Astrocyte (in vitro differentiated cells and primary cell): Measurements from ENCODE around the gene STRN3. TPM values are rescaled to one million over a fixed set of nuclear protein-coding genes. Genes with fewer than 3 reads are reported as not detected.

ENCODE experiments used
- DNase-seq: peaks from one replicate; pipeline ENCODE4 v3.0.0-alpha.2; 2010; ENCODE audit warnings: low read depth
- FAIRE-seq: peaks from 2 replicates; lab custom pipeline; 2011; peaks lifted over from hg19 to GRCh38; lab: Jason Lieb, UNC
- H2AFZ ChIP-seq: 2 replicates; pipeline ENCODE4 v1.6.0; 2012; ENCODE audit warnings: low read depth, low read length, inconsistent platforms
- H3K27ac ChIP-seq: 2 replicates; pipeline ENCODE4 v1.5.1; 2011; ENCODE audit warnings: low read depth, low read length, inconsistent platforms
- H3K27me3 ChIP-seq: 2 replicates; pipeline ENCODE4 v1.6.0; 2011; ENCODE audit warnings: low read length, inconsistent platforms; ENCODE audit not compliant: insufficient read depth
- H3K36me3 ChIP-seq: 2 replicates; pipeline ENCODE4 v1.5.1; 2011; ENCODE audit warnings: low read length, inconsistent platforms; ENCODE audit not compliant: insufficient read depth
- H3K4me1 ChIP-seq: 2 replicates; pipeline ENCODE4 v1.5.1; 2011; ENCODE audit warnings: low read length, inconsistent platforms; ENCODE audit not compliant: insufficient read depth
- H3K4me2 ChIP-seq: 2 replicates; pipeline ENCODE4 v1.6.0; 2012; ENCODE audit warnings: low read length, inconsistent platforms
- H3K4me3 ChIP-seq: 2 replicates; pipeline ENCODE4 v1.5.1; 2011; ENCODE audit warnings: low read depth, mild to moderate bottlenecking, low read length, inconsistent platforms; ENCODE audit not compliant: insufficient read depth
- H3K79me2 ChIP-seq: 2 replicates; pipeline ENCODE4 v1.6.0; 2012; ENCODE audit warnings: mild to moderate bottlenecking, low read length, inconsistent platforms; ENCODE audit not compliant: insufficient read depth
- H3K9ac ChIP-seq: 2 replicates; pipeline ENCODE4 v1.6.0; 2012; ENCODE audit warnings: mild to moderate bottlenecking, low read length, inconsistent platforms
- H3K9me3 ChIP-seq: 2 replicates; pipeline ENCODE4 v1.5.1; 2012; ENCODE audit warnings: low read depth, mild to moderate bottlenecking, low read length, inconsistent platforms; ENCODE audit not compliant: insufficient read depth
- H4K20me1 ChIP-seq: 2 replicates; pipeline ENCODE4 v1.6.0; 2012; ENCODE audit warnings: low read length, inconsistent platforms; ENCODE audit not compliant: insufficient read depth
- H3K27ac Mint-ChIP-seq: one replicate; pipeline ENCODE4 v1.8.0; 2021; ENCODE audit warnings: mild to moderate bottlenecking, mixed read lengths; ENCODE audit not compliant: unreplicated experiment
- H3K27me3 Mint-ChIP-seq: one replicate; pipeline ENCODE4 v1.8.0; 2021; ENCODE audit warnings: low read depth, mixed read lengths; ENCODE audit not compliant: unreplicated experiment
- H3K36me3 Mint-ChIP-seq: one replicate; pipeline ENCODE4 v1.8.0; 2021; ENCODE audit warnings: low read depth, mixed read lengths; ENCODE audit not compliant: unreplicated experiment
- H3K4me1 Mint-ChIP-seq: one replicate; pipeline ENCODE4 v1.8.0; 2021; ENCODE audit warnings: low read depth, mixed read lengths; ENCODE audit not compliant: unreplicated experiment
- H3K4me3 Mint-ChIP-seq: one replicate; pipeline ENCODE4 v1.8.0; 2021; ENCODE audit warnings: mild to moderate bottlenecking, moderate library complexity, mixed read lengths; ENCODE audit not compliant: unreplicated experiment
- H3K9me3 Mint-ChIP-seq: one replicate; pipeline ENCODE4 v1.8.0; 2021; ENCODE audit warnings: mild to moderate bottlenecking, mixed read lengths; ENCODE audit not compliant: unreplicated experiment
- CTCF ChIP-seq: IDR thresholded peaks from 2 replicates; pipeline ENCODE4 v1.5.1; 2011; ENCODE audit warnings: low read depth, mild to moderate bottlenecking, inconsistent platforms, low read length, moderate library complexity; ENCODE audit not compliant: insufficient read depth
- EZH2 ChIP-seq: IDR thresholded peaks from 2 replicates; pipeline ENCODE4 v1.6.1; 2012; ENCODE audit warnings: mild to moderate bottlenecking, low read length, inconsistent platforms; ENCODE audit not compliant: insufficient read depth
- total RNA-seq: library from RNA; stranded (reverse); gene quantifications from 2 replicates; pipeline ENCODE4 v1.2.1, GENCODE V29; 2021

STRN3 gene
- total RNA-seq, 1 donor from 2014 or later, result 48.4 TPM

GRCh38 chr14:30872602-30873001, 153.6 kb downstream of the STRN3 start:
- Histone ChIP-seq H3K4me3 (no peak overlapping the region), H3K27ac (no peak overlapping the region), H3K27me3 (peaks cover 32% of the 10 kb centered on the region), H3K9me3 (no peaks in the 10 kb centered on the region), H3K4me1 (peaks cover 19% of the 10 kb centered on the region), H4K20me1 (no peaks in the 10 kb centered on the region), H3K36me3 (no peaks in the 10 kb centered on the region), H2AFZ (no peak overlapping the region), H3K79me2 (no peaks in the 10 kb centered on the region), H3K9ac (no peak overlapping the region), H3K4me2 (no peak overlapping the region)
- H3K4me3 Mint-ChIP-seq, result no peak overlapping the region
- H3K9me3 Mint-ChIP-seq, result peaks cover 2% of the 10 kb centered on the region
- no peaks in the 10 kb centered on the region for H3K4me1 Mint-ChIP-seq
- DNase-seq (no peak), FAIRE-seq (no peak)
- H3K27me3 Mint-ChIP-seq, result peaks cover 44% of the 10 kb centered on the region
- no peak overlapping the region for H3K27ac Mint-ChIP-seq
- no peaks in the 10 kb centered on the region for H3K36me3 Mint-ChIP-seq
- no peak for TF ChIP-seq CTCF
- no peak for TF ChIP-seq EZH2

- H3K4me1 ChIP-seq, result peaks cover 6% of the 10 kb centered on the region
- no peak overlapping the region for H3K27ac ChIP-seq
- no peaks in the 10 kb centered on the region for H3K36me3 ChIP-seq
- Mint-ChIP-seq H3K27ac (no peak overlapping the region), H3K36me3 (no peaks in the 10 kb centered on the region), H3K9me3 (peaks cover 2% of the 10 kb centered on the region), H3K27me3 (peaks cover 25% of the 10 kb centered on the region), H3K4me1 (no peaks in the 10 kb centered on the region), H3K4me3 (no peak overlapping the region)
- H3K27me3 ChIP-seq, result peaks cover 9% of the 10 kb centered on the region
- FAIRE-seq (no peak), DNase-seq (no peak)
- no peak overlapping the region for H3K4me3 ChIP-seq
- no peaks in the 10 kb centered on the region for H3K9me3 ChIP-seq
- H3K9ac ChIP-seq, result no peak overlapping the region
- no peaks in the 10 kb centered on the region for H3K79me2 ChIP-seq
- H3K4me2 ChIP-seq, result no peak overlapping the region
- TF ChIP-seq CTCF (no peak), EZH2 (no peak)
- no peak overlapping the region for H2AFZ ChIP-seq
- H4K20me1 ChIP-seq, result no peaks in the 10 kb centered on the region
Observed at GRCh38 chr14:30869551-30870155, 156.5 kb downstream of the STRN3 start.

DNA sequence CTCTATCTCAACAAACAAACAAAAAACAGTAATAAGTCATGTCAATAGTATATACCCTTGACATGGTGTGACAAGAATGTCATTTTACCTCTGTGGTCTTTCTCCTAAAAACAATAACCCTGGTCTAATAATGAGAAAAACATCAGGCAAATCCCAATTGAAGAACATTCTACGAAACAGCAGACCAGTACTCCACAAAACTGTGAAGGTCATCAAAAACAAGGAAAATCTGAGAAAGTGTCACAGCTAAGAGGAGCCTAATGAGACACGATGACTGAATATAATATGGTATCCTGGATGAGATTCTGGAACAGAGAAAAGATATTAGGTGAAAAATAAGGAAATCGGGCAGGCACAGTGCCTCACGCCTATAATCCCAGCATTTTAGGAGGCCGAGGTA, 157.4 kb downstream of the STRN3 start:
- H3K27ac ChIP-seq, result no peak overlapping the region
- no peak overlapping the region for H3K9ac ChIP-seq
- no peaks in the 10 kb centered on the region for H3K36me3 ChIP-seq
- peaks cover 2% of the 10 kb centered on the region for H3K9me3 Mint-ChIP-seq
- no peak for DNase-seq
- TF ChIP-seq EZH2 (no peak), CTCF (no peak)
- H3K4me2 ChIP-seq, result no peak overlapping the region
- no peaks in the 10 kb centered on the region for H3K4me1 Mint-ChIP-seq
- H3K4me3 Mint-ChIP-seq, result no peak overlapping the region
- no peaks in the 10 kb centered on the region for H3K79me2 ChIP-seq
- no peak overlapping the region for H2AFZ ChIP-seq
- no peaks in the 10 kb centered on the region for H3K4me1 ChIP-seq
- H3K27me3 ChIP-seq, result peaks cover 1% of the 10 kb centered on the region
- H3K36me3 Mint-ChIP-seq, result no peaks in the 10 kb centered on the region
- no peak overlapping the region for H3K4me3 ChIP-seq
- no peak for FAIRE-seq
- H3K27ac Mint-ChIP-seq, result no peak overlapping the region
- H4K20me1 ChIP-seq, result no peaks in the 10 kb centered on the region
- H3K9me3 ChIP-seq, result no peaks in the 10 kb centered on the region
- H3K27me3 Mint-ChIP-seq, result peaks cover 26% of the 10 kb centered on the region
